HG03064 (cell line): Measurements from ENCODE around the gene CUL9.
"Not testable (repeated sequence)": the region's sequence is repeated elsewhere in the genome, so short reads cannot be mapped to it uniquely, and the experiment has no call there.

Experiments
- ATAC-seq: cut with Tn5 transposase; IDR thresholded peaks from one replicate; pipeline ENCODE4 v1.9.1; 2021; ENCODE audit warnings: low read depth; ENCODE audit not compliant: unreplicated experiment

The CUL9 gene

GRCh38 chr6:43181942-43182860, at the start of gene CUL9:
Gene CUL9 (plus strand): TSS chr6:43182196. CDS start chr6:43184311, 2,115 bp downstream.
- ATAC-seq = peak; percentile 83

GRCh38 chr6:43138267-43138666, 43.7 kb upstream of the CUL9 start:
- no peak for ATAC-seq

DNA sequence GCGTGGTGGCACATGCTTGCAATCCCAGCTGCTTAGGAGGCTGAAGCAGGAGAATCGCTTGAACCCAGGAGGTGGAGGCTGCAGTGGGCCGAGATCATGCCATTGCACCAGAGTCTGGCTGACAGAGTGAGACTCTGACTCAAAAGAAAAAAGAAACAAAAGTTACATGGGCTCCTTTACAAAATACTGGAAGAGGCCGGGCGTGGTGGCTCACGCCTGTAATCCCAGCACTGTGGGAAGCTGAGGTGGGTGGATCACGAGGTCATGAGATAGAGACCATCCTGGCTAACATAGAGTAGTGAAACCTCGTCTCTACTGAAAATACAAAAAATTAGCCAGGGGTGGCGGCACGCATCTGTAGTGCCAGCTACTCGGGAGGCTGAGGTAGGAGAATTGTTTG, 42.0 kb upstream of the CUL9 start:
- not testable (repeated sequence) for ATAC-seq

DNA sequence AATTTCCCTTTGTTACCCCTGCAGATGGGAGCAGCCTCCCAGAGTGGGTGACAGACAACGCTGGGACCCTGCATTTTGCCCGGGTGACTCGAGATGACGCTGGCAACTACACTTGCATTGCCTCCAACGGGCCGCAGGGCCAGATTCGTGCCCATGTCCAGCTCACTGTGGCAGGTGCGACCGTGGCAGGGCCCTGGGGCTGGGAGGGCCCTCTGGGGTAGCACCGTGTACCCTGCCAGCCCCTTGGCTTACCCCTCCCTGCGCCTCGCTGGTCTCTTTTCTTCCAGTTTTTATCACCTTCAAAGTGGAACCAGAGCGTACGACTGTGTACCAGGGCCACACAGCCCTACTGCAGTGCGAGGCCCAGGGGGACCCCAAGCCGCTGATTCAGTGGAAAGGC, 40.4 kb upstream of the CUL9 start:
- ATAC-seq = no peak

- no peak for ATAC-seq
These were observed 39.9 kb upstream of the CUL9 start for GRCh38 chr6:43142101-43142500.

- ATAC-seq = no peak
These were observed 38.5 kb upstream of the CUL9 start for GRCh38 chr6:43143235-43144128.

DNA sequence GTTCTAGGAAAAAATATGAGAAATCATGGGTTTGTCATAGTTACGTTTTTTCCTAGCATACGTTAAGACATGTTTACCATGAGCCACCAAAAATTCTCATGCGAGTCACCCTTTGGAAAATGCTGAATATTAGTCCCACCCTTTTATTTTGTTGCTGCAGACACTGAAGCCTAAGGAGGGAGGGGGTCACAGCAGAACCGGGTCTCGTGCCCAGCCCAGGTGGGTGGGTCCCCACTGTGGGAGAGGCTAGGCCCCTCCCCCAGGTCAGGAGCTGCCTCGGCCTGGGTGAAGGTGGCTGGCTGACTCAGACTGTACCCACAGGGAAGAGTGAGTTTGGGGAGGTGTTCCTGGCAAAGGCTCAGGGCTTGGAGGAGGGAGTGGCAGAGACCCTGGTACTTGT, 37.1 kb upstream of the CUL9 start:
- ATAC-seq = no peak

DNA sequence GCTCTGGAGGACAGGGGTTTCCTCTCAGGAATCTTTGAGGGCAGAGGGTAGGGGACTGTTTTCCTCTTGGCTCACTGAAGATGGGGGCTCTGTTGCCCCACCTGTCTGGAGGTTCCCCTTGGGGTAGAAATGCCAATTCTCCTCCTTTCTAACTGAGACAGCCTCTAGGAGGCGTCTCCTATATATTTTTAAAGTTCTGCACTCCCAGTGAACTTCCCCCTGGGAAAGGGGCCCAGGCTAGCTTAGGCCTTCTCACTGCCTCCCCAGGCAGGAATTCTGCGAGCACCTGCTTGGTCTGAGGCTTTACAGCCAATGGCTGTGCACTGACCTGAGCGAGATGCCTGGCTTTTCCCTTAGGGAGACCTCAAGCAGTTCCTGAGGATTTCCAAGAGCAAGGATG, 35.7 kb upstream of the CUL9 start:
- ATAC-seq = no peak

- ATAC-seq = no peak
These were observed 35.0 kb upstream of the CUL9 start for GRCh38 chr6:43146709-43147688.

DNA sequence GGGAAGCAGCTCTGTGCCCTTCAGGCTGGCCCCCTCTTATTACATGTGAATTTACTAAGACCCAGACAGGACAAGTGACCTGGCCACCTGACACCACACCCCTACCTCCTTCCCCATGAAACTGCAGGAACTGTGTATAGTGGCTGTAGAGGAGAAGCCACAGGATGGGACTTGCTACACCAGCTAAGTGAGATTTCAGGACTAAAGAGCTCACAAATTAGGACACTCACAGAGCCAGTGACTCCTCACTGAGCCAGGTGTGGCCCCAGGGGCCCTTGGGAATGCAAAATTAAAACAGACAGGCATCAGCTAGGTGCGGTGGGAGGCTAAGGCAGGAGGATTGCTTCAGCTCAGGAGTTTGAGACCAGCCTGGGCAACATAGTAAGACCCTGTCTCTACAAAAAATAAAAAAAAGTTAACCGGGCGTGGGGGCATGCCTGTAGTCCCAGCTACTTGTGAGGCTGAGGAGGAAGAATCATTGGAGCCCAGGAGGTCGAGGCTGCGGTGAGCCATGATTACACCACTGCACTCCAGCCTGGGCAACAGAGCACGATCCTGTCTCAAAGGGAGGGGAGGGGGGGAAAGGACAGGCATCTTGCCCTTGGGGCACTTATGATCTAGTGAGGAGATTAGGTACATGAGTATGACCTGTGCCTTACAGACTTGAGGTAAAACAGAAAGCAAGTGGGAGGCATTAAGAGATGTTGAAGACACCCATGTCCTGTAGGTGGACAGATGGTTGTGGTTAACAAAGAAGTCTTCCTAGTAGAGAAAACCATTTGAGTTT, 34.1 kb upstream of the CUL9 start:
- no peak for ATAC-seq

DNA sequence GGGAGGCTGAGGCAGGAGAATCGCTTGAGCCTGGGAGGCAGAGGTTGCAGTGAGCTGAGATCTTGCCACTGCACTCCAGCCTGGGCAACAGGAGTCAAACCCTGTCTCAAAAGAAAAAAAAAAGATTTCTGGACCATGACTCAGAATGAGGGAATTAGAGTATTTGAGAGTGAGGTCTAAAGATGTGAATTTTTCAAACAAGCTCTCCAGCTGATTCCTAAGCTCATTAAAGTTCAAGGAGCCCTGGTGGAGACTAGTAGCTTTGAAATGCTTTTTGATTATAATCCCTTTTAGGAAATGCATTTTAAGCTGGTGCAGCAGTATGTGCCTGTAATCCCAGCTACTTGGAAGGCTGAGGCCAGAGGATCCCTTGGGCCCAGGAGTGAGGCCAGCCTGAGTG, 32.7 kb upstream of the CUL9 start:
- no peak for ATAC-seq

- ATAC-seq = no peak
These were observed 31.8 kb upstream of the CUL9 start for GRCh38 chr6:43150051-43150751.

DNA sequence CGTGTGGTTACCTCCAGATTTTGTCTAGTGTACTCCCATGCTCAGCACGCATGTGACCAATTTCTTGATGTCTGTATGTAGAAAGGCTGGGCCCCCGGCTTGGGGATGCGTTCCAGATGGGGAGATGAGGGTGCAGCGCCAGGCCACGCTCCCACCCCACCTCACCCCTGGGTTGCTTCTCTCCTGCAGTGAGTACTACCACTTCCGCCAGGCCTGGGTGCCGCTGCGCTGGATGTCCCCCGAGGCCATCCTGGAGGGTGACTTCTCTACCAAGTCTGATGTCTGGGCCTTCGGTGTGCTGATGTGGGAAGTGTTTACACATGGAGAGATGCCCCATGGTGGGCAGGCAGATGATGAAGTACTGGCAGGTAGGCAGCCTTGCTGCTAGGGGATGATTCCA, 22.4 kb upstream of the CUL9 start:
- no peak for ATAC-seq

- no peak for ATAC-seq
These were observed 18.1 kb upstream of the CUL9 start for GRCh38 chr6:43163899-43164298.

DNA sequence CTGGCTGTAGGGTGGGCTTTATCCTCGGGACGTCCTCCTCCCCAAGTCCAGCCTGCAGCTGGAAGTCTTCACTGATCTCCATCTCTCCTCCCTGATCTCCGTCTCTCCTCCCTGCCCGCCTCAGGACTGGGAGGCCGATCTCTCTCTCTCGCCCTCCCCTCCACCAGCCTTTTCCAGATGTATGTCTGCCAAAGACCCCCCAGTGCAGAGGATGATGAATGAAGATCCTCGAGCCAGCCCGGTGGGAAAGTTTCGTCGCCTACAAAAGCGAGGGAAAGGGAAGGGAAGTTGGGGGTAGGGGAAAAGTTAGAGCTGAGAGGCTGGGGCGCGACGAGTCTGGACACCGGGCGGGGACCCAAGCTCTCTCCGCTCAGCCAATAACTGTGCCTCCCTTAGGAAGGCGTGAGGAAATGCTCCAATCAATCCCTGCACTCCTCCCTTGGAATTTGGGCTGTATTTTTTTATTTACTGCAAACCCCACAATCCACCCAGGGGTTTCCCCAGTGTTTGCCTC, 11.5 kb upstream of the CUL9 start:
- no peak for ATAC-seq

DNA sequence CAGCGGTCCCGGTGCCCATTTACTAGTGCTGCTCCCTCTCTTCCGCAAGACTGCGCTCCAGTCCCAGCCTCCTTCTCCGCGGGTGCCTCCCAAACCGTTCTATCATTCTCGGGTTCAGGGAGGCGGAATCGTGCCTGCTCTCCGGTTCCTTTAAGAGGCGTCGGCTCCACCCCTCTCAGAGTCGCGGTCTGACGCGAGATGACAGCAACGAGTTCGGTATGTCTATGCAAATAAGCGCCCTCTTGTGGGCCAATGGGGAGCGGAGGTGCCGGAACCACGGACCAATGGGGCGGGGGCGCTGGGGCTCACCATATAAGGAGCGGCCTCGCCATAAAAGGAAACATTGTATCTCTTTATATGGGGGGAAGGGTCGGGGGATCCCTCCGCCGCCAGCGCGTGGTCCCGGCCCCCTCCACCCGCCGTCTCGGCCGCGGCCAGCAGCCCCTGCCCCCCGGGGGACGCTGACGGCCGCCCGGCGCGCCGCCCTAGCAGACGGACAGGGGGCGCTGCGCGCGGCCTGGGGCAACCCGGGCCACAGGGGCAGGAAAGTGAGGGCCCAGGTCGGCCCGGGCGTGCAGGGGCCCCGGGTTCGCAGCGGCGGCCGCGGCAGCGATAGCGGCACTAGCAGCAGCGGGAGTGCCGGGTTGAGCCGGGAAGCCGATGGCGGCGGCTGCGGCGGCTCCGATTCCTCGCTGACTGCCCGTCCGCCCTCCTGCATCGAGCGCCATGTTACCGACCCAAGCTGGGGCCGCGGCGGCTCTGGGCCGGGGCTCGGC, 10.9 kb upstream of the CUL9 start, which contains the start of gene SRF:
SRF (plus strand) TSS at position 339 of the 776 bp plus-strand sequence; CDS start at position 727, 388 bp downstream.
- peak; percentile 55 for ATAC-seq

GRCh38 chr6:43171707-43172103, 10.3 kb upstream of the CUL9 start:
- peak; percentile 0 for ATAC-seq
